Breast epithelium (tissue), 3 donors: ENCODE results near the gene ASB8.

Experiments used
- POLR2AphosphoS5 ChIP-seq, 3 donors: sonication (generic); formaldehyde crosslinking; IDR thresholded peaks; one replicate each; pipeline ENCODE4 v1.6.1; 2017; ENCODE audit warnings: antibody characterized with exemption in 3 of 3
- TF ChIP-seq, protein P1 (sequence below), 3 donors: fragments of 450-650 bp; IDR thresholded peaks; one replicate each; pipeline ENCODE4 v1.5.1; 2016 to 2017; ENCODE audit warnings: antibody characterized with exemption in 3 of 3, mild to moderate bottlenecking in 3 of 3, moderate library complexity in 3 of 3

DNA sequence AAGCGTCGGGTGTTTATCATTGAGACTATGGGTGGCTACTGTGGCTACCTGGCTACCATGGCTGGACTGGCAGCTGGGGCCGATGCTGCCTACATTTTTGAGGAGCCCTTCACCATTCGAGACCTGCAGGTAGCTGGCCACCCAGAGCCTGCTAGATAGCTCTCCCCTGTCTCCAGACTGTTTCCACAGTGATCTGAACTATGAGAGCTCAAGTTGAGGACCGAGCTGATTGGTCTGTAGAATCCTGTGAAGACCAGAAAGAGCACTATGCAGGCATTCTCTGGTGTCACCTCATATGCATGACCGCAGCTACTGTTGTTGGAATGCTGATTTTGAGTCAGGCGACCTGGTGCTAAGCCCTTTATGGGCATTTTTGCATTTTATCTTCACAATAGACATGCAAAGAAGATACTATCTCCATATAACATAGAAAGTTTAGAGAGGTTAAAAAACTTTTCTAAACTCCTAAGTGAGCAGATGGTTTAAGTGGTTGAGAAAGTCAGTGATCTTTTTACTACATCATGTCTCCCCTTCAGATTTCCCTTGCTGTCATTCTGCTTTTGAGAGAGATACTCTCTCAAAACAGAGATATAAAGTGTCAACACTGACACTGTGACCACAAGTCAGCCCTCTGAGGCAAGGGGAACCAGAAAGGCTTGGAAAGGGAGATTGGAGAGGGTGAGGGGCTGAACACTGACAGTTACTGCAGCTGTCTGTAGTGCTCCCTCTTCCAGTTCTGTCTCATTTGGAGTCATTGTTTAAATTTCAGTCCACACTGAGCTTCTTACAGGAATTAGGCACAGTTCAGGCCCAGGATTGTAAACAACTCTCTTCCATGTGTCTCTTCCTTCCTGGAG, 14.3 kb downstream of the ASB8 start:
- TF ChIP-seq, protein P1, sequence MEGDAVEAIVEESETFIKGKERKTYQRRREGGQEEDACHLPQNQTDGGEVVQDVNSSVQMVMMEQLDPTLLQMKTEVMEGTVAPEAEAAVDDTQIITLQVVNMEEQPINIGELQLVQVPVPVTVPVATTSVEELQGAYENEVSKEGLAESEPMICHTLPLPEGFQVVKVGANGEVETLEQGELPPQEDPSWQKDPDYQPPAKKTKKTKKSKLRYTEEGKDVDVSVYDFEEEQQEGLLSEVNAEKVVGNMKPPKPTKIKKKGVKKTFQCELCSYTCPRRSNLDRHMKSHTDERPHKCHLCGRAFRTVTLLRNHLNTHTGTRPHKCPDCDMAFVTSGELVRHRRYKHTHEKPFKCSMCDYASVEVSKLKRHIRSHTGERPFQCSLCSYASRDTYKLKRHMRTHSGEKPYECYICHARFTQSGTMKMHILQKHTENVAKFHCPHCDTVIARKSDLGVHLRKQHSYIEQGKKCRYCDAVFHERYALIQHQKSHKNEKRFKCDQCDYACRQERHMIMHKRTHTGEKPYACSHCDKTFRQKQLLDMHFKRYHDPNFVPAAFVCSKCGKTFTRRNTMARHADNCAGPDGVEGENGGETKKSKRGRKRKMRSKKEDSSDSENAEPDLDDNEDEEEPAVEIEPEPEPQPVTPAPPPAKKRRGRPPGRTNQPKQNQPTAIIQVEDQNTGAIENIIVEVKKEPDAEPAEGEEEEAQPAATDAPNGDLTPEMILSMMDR (IDR thresholded peaks at IDR 0.05), result no peak
- TF ChIP-seq POLR2AphosphoS5 (IDR thresholded peaks at IDR 0.05), result no peak
